ENCODE results near the gene PPP1R13L. TPM values are rescaled to one million over a fixed set of nuclear protein-coding genes. Genes with fewer than 3 reads are reported as not detected.

PPP1R13L gene
- polyA plus RNA-seq, 12 donors, result 2.4 to 48.5 (median 4.8) TPM; not detected in 1

- DNase-seq, result no peak
Measured at GRCh38 chr19:45407091-45407375, 2.2 kb upstream of the PPP1R13L start.

DNA sequence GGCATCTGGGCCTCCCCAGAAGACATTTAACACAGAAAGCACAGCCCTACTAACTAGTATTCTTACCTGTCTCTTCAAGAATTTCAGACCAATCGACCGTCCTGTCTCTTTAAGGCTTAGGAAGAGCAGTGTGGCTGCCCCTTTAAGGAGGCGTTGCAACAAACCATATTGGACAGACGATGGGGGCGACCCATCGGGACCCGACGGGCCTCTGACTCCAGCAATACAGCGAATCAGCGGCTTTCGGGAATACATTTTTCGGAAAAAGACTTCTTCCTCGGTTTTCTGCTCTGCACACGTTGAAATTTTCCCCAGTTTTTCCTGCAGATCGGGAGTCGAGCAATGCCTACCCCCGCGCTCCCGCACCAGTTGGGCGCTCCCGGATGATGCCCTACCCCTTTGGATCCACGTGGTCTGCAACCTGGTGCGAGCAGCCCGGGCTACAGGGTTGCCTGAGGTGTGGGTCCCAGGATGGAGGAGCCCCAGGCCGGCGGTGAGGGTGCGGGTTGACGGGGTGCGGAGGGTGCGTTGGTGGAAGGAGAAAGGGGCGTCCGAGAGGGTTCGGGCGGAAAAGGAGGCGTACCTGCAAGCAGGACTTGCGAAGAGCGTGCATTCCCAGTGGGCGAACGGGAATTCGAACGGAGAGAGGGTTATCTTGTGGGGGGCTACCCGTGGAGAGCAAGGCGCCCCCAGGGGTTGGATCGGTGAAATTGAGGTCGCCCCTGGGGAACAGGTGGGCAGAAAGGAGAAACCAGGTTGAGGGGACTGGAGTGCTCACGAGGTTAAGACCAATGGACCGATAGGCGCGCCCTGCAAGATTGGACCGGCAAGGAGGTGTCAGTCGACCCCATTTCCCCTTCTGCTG is 1.6 kb upstream of the PPP1R13L start, which contains the start of gene POLR1G:
POLR1G (plus strand) TSS at position 419 of the 865 bp plus-strand sequence; CDS start at position 472, 53 bp downstream.
- peak; percentile 85 for DNase-seq

GRCh38 chr19:45405435-45406225 is 761 bp upstream of the PPP1R13L start:
- peak; percentile 81 for DNase-seq

DNA sequence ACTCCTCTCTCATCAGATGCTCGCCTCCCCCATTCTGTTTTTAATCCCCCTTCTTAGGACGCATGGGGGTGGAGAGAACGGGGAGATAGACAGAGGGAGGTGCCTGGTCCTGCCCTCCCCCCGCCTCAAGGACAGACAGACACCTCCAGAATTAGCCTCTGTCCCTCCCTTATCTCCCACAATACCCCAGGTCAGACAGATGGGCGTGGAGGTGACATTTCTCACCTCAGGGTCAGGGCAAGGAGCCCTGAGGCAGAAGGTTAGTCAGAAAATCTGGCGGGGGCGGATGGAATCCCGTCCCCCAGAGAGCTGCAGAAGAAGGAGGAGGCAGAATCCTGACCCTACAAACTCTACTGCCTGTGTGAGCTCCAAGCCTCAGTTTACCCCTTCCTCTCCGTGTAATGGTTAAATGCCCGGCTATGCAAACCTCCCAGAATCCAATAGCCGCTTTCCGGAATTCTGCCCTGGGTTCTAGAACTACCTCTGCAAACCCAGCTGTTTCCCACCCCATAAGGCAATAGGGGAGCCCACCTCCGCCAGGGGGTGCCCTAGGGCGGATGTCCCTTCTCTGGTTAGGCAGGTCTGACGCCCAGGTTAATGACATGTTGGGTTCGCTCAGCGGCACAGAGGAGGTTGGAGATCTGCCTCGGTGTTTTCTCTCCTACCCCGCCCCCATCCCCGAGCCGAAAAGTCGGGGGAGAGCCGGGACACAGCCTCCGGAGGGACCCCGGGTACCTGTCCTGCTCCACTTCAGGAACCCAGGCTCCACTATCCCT is 900 bp downstream of the PPP1R13L start:
- no peak for DNase-seq

- no peak for DNase-seq
Measured at GRCh38 chr19:45403272-45403671, 1.6 kb downstream of the PPP1R13L start.

- DNase-seq, result no peak
Measured at GRCh38 chr19:45402298-45403061, 2.4 kb downstream of the PPP1R13L start.

- DNase-seq, result no peak
Measured at GRCh38 chr19:45401815-45402214, 3.1 kb downstream of the PPP1R13L start.

- DNase-seq, result no peak
Measured at GRCh38 chr19:45400192-45400591, 4.7 kb downstream of the PPP1R13L start.

GRCh38 chr19:45395821-45396617 is 8.8 kb downstream of the PPP1R13L start:
- no peak for DNase-seq

DNA sequence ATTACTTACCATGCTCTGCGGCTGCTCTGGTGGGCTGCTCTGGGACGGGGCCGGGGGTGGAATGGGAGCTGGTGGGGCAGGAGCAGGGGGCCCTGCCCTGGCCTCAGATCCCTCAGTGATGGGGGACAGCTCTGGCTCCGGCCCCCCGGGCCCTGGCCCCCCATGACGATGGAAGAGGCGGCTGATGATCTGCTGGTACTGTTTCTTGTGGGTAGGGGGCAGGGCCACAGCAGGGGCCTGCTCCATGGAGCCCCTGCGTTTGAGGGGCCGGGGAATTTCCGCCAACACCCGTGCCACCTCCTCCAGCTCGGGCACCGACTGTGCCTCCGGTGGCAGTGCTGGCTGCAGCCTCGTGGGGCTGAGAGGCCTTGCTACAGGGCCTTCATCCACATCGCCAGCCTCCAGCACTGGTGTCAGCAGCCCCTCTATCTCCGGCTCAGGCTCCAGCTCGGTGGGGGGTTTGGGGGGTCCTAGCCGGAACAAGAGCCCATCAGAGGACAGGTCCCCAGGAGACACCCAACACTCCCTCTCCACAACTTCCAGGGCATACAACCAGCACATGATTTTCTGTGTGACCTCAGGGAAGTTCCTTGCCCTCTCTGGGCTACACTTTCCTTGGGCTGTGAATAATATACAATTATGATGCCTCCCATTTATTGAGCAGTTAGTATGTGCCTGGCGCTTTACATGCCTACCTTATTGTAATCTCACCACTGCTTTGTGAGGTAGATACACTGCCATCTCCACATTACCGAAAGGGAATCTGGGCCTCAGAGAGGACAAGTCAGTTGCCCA is 12.8 kb downstream of the PPP1R13L start:
- DNase-seq, result no peak

DNA sequence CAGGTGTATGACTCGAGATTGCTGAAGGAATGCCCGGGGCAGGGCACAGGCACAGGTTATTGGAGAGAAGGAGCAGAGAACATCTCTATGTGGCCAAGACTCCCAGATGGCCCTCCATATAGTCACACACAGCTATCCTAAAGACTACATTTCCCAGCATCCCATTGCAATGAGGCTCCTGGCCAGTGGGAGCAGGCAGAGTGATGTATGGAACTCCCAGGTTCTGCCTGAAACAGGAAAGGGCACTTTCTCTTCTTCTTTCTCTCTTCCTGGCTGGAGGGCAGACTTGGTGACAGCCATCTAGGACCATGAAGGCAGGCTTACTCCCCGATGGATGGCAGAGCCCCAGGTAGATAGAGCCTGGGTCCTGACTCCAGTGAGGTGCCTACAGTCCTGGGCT is 13.5 kb downstream of the PPP1R13L start:
- DNase-seq, result no peak

- no peak for DNase-seq
Measured at GRCh38 chr19:45385392-45386221, 19.3 kb downstream of the PPP1R13L start.

DNA sequence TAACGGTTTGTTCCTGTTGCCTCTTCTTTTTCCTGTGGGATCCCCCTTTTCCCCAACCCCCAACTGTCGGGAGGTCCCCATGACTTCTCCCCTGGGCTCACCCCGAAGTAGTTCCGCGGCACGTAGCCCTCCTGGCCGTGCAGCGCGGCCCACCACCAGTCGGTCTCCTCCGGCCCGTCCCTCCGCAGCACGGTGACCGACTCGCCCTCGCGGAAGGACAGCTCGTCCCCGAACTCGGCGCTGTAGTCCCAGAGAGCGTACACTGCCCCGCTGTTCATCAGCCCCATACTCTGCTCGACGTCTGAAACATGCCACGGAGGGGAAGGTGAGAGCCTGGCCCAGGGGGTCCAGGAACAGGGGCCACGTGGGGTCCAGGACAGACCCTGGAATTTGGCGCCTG is 22.4 kb downstream of the PPP1R13L start:
- no peak for DNase-seq

- no peak for DNase-seq
Measured at GRCh38 chr19:45380107-45380506, 24.8 kb downstream of the PPP1R13L start.

- peak; percentile 46 for DNase-seq
Measured at GRCh38 chr19:45376045-45376724, 28.7 kb downstream of the PPP1R13L start.

GRCh38 chr19:45370410-45371204 is 34.3 kb downstream of the PPP1R13L start, which contains the start of gene ERCC2:
TSS of gene ERCC2 (minus strand) at chr19:45370573. CDS start at chr19:45370540, 33 bp downstream.
- DNase-seq, result peak; percentile 100

DNA sequence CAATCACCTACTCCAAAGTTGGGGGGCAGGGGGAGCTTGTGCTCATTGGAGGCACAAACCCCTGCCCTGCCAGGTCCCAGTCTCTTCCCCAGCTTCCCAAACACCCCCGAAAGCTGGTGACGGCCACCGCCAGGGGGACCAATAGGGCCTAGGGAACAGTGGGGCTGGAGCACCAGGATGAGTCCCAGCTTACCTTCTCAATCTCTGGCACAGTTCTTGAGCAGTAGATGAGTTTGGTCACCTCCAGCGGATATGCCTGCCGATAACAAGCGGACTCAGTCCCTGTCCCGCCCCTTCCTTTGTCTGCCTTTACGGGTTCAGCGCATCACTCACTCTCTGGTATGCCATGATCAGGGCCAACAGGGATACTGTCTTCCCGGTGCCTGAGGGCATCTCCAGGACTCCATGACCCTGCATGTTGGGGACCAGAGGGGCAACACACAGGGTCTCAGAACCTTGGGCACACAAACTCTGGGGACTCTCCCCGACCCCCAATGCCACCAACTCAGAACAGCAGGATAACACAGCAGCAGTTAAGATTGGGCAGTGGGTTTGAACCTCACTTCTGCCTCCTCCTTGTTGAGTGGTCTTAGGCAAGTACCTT is 36.0 kb downstream of the PPP1R13L start:
- DNase-seq, result no peak

All from muscle of arm (tissue), 12 donors.